ENCODE results near the gene TXK.

DNA sequence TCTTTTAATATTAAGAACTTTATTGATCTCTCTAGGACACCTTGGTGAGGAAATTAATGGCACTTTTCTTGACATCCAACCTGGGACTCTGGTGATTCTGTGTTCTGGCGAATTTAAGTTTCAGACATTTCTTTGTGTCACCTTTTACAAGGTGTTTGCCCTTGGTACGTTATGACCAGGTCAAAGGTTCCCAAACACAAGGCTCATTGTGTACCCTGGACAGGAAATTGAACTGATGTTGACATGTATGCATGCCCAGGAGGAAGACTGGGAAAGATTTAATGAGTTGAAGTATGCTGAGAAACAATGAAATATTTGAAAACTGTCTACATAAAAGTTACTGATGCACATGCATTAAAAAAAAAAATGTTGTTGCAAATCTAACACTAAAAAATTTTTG, 95.4 kb downstream of the TXK start:
- TF ChIP-seq POLR2AphosphoS5 (IDR thresholded peaks at IDR 0.05; ENCODE audit: low read depth, low read length) (no peak), TAF1 (IDR thresholded peaks at IDR 0.05; ENCODE audit: borderline replicate concordance, insufficient read depth, low read length) (no peak)

Data from PFSK-1 (cell line).